HG02885 (cell line): ENCODE results near the gene SMAD6.
"Not testable (repeated sequence)": the region's sequence is repeated elsewhere in the genome, so short reads cannot be mapped to it uniquely, and the experiment has no call there.

Experiments
- ATAC-seq: cut with Tn5 transposase; IDR thresholded peaks from one replicate; pipeline ENCODE4 v1.9.1; 2021; ENCODE audit warnings: mild to moderate bottlenecking; ENCODE audit not compliant: unreplicated experiment, poor library complexity

The SMAD6 gene

GRCh38 chr15:66808181-66808824 is 106.3 kb downstream of the SMAD6 start:
- ATAC-seq: no peak

GRCh38 chr15:66809664-66810063 is 107.6 kb downstream of the SMAD6 start:
- no peak for ATAC-seq

- no peak for ATAC-seq
These were observed 113.3 kb downstream of the SMAD6 start for GRCh38 chr15:66815318-66815717.

- no peak for ATAC-seq
These were observed 114.2 kb downstream of the SMAD6 start for GRCh38 chr15:66816201-66816600.

GRCh38 chr15:66819084-66819483 is 117.0 kb downstream of the SMAD6 start:
- no peak for ATAC-seq

GRCh38 chr15:66820481-66821176 is 118.6 kb downstream of the SMAD6 start:
- no peak for ATAC-seq

GRCh38 chr15:66821307-66821706 is 119.3 kb downstream of the SMAD6 start:
- ATAC-seq: no peak

GRCh38 chr15:66822114-66822513 is 120.1 kb downstream of the SMAD6 start:
- no peak for ATAC-seq

- ATAC-seq: no peak
These were observed 120.5 kb downstream of the SMAD6 start for GRCh38 chr15:66822576-66822975.

GRCh38 chr15:66823601-66824000 is 121.6 kb downstream of the SMAD6 start:
- ATAC-seq: no peak

- no peak for ATAC-seq
These were observed 122.4 kb downstream of the SMAD6 start for GRCh38 chr15:66824424-66824823.

- no peak for ATAC-seq
These were observed 123.1 kb downstream of the SMAD6 start for GRCh38 chr15:66825139-66825538.

GRCh38 chr15:66825731-66826130 is 123.7 kb downstream of the SMAD6 start:
- no peak for ATAC-seq

GRCh38 chr15:66826507-66826906 is 124.5 kb downstream of the SMAD6 start:
- no peak for ATAC-seq

GRCh38 chr15:66827039-66827697 is 125.1 kb downstream of the SMAD6 start:
- no peak for ATAC-seq

- no peak for ATAC-seq
These were observed 125.6 kb downstream of the SMAD6 start for GRCh38 chr15:66827698-66828055.

GRCh38 chr15:66828817-66829541 is 126.9 kb downstream of the SMAD6 start:
- ATAC-seq: not testable (repeated sequence)

- ATAC-seq: no peak
These were observed 127.6 kb downstream of the SMAD6 start for GRCh38 chr15:66829551-66830121.

- no peak for ATAC-seq
These were observed 128.3 kb downstream of the SMAD6 start for GRCh38 chr15:66830358-66830757.

- no peak for ATAC-seq
These were observed 128.8 kb downstream of the SMAD6 start for GRCh38 chr15:66830823-66831222.

GRCh38 chr15:66831289-66831688 is 129.3 kb downstream of the SMAD6 start:
- ATAC-seq: no peak
